Erythroblast (primary cell): ENCODE results near the gene QRICH2.

Source experiments
- DNase-seq, 2 experiments: peaks; one replicate each; lab custom pipeline; 2025; lab: John Stamatoyannopoulos, UW
- GATA1 ChIP-seq: IDR thresholded peaks from 2 replicates; pipeline ENCODE4 v1.6.1; 2011; ENCODE audit warnings: low read depth, mild to moderate bottlenecking, control low read depth, low read length, moderate library complexity
- POLR2A ChIP-seq: IDR thresholded peaks from 2 replicates; pipeline ENCODE4 v1.6.1; 2011; ENCODE audit warnings: mild to moderate bottlenecking, low read length

Gene QRICH2

DNA sequence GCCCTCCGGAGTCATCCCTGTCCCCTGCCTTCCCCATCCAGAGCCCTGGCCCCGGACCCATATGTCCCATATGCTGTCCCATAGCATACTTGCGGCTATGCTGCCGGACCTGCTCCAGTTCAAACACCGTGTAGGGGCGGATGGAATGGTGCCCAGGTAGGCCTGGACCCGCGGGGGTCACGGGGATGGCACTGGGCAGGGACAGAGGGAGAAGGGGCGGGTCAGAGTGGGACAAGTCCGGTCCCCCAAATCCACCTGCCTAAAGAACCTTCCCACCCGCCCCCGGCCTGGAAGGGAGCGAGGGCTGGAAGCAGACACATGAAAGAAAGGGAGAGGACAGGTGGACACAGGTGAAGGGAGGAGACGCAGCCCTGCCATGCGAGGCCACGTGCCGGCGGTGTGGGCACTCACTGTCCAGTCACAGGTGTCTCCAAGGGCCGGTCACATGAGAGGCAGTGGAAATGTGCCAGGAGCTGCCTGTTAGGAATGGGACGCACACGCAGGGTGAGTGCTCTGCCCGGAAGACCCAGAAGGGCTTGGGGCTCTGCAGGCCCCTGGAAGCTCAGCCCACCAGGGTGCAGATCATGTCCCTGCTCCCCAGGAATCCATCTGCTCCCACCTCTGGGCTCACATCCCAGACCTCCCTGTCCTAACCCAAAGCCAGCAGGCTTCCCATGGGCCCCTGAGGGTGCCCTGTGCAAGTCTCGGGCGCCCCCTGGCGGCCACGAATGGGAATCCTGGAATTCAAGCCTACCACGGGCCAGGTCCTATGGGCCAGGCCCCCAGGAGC, 28.9 kb downstream of the QRICH2 start:
- TF ChIP-seq GATA1 (no peak), POLR2A (no peak)
- DNase-seq = peak; percentile 71 to 88

DNA sequence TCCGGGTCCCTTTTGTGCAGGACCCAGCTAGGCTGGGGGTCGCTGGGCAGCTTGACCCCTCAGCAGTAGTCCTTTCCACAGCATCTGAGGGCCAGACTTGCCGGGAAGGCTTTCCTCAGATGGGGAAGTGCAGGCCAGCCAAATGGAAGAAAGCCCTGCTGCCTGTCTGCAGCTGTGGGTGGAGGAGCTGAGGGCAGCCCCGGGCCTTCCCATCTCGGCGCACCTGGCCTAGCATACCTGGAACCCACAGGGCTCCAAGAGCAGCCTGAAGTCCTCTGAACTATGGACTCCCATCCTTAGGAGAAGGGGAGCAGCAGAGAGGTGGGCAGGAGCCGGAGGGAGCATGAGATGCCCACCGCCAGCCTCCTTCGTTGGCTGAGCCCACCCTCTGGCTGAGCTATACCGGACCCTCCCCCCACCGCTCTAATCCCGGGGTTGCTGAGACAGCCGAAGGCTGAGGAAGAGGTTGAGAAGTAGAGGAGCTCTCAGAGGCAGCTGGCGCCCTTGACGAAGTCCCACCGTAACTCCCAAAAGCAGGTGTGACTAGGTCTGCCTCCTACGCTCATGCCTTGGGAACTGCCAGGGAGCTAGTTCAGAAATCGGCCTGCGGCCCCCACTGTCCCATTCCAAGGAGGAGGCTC, 29.7 kb downstream of the QRICH2 start:
- TF ChIP-seq POLR2A (no peak), GATA1 (no peak)
- no peak for DNase-seq

DNA sequence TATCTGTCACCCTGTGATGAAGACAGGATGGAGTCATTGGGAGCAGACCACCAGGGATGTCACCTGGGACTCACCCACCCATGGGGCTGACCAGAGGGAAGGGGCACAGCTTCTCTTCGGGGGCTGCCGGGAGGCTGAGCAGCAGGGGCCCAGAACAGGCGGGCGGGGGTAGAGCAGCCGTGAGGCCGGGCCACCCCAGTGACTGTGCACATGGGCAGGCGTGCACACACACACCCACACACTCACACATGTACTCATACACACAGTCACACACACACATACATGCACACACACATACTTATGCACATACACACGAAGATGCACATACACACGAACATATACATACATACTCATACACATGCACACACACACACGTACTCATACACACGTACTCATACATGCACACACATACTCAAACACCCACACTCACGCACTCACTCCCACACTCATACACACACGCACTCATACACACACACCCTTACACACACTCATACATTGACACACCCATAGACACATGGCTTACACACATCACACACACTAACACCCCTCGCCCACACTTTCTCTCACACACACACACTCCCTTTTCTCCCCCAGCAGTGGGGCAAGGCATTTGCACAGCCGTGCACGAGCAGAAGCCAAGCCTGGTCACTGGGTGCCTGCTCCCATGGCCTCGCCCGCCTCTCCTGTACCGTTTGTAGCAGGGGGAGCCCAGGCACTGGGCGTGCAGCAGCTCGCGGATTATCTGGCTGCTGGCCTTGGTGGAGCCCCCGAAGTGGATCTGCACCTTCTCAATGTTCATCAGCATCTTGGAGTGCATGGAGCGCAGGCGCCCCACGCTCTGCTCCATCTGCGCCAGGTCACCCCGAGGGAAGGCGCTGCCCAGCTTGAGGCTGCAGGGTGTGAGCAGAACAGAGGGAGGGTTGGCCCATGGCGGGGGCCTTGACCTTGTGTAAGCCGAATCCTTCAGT, 30.5 kb downstream of the QRICH2 start:
- no peak for TF ChIP-seq POLR2A
- TF ChIP-seq GATA1 = no peak
- DNase-seq = no peak

DNA sequence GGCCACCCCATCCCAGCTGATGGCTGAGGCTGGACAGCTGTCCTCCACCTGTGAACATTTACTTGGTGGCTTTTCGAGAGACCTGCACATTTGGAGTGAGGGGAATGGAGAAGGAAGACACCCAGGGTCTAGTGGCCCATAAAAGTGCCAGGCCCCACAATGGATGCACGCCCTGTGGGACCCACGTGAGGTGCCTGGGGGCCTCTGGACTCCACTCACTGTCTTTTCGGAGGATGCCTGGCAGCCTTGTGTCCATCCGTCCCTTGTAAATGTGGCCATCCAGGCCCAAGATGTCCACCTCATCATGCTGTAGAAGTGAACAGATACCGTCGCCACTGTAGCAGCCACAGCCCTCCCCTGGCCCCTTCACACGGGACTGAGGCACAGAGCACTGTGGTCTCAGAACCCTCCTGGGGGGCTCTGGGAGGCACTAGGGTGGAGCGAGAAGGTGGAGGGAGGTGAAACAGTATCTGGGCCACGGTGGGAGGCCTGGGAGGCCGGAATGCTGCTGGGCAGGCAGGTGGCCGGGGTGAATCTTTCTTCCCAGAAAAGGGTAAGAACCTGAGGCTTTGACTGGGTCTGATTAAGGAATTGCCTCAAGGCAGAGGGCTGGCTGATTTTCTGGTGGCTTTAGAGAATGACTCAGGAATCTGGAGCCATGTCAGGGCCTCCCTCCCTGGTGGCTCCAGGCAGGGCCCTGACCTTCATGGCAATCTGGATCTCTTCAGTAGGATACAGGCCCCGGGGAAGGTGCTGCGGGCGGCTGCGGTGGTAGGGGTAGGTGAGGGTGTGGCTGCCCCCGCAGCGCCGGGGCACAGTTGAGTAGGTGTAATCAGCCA, 31.4 kb downstream of the QRICH2 start:
- TF ChIP-seq GATA1 (no peak), POLR2A (no peak)
- DNase-seq = no peak

DNA sequence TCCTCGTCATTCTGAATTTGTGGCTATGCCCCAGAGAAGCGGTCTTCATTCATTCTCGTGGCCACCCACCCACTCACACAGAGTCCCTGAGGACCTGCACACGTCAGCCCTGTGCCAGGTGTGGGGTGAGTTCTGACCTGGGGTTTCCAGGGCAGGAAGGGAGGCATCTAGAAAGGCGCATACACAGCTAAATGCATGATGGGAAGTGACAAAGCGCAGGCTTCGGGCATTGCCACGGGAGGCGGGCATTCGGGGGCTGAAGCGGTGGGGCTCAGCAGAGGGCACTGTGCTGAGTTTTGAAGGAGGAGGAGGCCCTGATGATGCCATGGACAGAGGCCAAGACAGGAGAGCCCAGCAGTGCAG, 32.0 kb downstream of the QRICH2 start:
- no peak for DNase-seq
- no peak for TF ChIP-seq POLR2A
- TF ChIP-seq GATA1 = no peak

DNA sequence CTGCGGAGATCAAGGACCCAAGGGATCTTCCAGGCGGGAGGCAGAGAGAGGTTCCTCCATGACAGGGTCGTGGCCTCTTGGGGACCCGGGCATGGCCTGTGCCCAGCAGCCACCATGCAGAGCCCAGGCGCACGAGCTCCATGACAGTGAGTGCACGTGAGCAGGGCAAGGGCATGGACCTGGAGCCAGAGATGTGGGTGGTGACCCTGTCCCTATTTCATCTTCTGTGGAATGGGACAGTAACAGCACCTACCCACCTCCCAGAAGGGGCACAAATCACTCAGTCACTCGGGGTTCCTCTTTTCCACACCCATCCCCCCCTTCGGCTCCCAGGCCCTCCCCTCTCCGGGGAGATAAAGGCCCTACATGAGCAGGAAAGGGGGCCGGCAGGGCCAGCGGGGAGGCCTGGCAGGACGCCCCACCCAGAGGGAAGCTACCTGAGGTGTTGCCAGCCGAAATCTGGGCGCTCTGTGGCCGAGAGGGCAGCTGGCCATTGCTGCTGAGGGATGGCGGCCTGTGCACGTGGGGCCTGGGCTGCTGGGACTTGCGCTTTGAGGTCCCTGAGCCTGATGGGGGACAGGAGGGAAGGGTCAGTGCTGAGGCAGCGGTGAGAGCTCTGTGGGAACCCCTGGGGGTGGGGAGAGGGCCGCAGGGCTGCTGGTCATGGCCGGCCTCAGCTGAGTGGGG, 32.6 kb downstream of the QRICH2 start:
- TF ChIP-seq GATA1 (no peak), POLR2A (no peak)
- DNase-seq = no peak

DNA sequence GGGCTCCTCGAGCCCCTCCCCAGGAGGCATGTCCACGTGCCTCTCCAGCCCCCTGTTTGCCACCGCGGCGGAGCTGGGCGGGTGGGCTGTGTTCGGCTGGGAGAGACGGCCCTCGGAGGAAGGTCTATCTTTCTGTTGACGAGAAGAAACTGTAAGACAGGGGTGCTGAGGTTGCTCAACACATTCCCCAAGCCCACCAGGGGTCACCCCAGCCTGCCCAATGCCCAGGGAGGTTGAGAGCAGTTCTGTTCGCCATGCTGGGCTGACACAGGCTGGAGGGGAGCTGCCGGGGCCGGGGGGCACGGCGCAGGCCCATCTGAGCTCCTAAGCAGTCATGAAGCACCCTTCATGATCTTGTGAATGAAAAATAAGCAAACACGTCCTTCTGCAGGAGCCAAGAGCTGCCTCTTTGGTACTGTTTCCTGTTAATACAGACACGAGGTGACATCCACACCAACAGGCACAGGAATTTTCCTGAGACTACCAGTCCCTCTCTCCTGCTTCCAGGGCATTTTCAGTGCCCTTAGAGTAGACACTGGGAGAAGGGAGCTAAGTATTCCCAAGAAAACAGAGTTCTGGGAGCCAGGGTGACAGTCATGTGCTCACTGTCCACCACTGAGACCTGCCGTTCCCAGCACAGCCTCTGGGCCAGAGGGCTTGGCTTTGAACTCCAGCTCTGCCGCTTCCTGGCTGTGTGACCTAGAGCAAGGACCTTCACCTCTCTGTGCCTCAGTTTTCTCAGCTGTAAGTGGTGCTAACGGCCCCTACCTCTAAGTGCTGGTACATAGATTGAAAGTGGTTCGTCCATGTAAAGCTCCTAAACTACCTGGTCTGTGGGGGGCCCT, 33.7 kb downstream of the QRICH2 start:
- no peak for TF ChIP-seq POLR2A
- TF ChIP-seq GATA1 = no peak
- DNase-seq = no peak

DNA sequence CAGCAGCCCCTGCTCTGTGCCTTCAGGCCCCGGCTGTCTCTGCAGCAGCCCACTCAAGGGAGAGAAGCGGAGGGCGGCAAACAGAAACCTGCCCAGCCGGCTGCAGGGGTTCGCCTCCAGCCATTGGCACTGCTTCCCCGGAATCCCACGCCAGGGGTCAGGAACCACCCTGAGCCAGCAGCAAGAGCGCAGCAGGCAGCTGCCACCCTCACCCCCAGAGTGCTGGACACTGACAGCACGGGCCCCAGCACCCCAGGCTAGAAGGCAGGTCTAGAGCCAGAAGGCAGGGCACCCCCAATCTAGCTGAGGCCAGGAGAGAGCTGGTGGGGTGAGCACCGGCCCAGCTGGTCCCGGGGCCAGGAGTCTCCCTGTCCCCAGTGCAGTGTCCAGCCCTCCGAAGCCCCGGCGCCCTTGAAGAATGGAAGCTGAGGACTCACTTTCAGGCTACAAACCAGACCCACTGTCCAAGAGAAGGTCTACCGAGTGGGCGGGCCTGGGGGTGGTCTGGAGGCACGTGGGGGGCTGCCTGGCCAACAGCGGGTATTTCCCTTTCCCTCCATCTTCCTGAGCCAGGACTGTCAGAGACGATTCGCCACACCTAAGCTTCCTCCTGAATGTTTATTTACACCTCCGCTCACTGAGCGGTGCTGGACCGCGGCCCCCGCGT, 34.5 kb downstream of the QRICH2 start:
- TF ChIP-seq POLR2A (no peak), GATA1 (no peak)
- DNase-seq = no peak

DNA sequence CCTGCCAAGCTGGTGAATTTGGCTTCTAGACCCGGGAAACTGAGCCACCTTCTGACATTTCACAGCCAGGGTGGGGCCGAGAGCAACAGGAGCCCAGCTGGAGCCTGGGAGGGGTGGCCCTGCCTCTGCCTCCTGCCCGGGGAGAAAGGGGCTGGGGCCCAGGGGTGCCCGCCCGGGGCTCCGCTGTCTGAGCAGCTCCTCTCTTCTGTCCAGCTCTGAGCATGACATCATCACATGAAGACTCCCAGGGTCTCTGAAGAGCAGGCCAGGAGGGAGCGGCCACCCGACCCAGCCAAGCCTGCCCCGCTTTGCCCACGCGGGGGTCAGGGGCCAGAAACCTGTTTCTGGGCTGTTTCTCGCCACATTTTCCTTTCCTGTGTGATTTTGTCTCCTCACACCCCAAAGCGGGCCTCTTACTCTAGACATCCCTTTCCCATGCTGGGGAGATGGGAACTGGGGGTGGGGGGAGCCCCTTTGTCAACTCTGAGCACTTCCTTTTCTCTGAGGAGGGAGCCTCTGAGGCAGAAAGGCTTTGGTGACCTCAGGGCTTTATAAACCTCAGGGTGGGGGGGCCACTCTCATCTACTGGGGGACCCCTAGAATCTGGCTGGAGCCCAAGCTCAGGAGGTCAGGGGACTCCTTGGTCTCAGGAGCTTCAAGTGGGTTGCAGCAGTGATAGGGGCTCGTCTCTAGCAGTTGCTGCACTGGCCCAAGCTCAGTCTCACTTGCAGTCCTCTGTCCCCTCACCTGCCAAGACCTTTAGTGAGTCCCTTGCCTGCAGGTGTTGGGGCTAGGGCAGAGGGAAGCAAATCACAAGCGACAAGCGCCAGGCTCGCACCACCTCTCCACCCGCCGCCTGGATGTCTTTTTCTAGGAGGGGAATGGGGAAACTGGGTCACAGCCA, 35.3 kb downstream of the QRICH2 start:
- DNase-seq = no peak
- no peak for TF ChIP-seq GATA1
- no peak for TF ChIP-seq POLR2A

DNA sequence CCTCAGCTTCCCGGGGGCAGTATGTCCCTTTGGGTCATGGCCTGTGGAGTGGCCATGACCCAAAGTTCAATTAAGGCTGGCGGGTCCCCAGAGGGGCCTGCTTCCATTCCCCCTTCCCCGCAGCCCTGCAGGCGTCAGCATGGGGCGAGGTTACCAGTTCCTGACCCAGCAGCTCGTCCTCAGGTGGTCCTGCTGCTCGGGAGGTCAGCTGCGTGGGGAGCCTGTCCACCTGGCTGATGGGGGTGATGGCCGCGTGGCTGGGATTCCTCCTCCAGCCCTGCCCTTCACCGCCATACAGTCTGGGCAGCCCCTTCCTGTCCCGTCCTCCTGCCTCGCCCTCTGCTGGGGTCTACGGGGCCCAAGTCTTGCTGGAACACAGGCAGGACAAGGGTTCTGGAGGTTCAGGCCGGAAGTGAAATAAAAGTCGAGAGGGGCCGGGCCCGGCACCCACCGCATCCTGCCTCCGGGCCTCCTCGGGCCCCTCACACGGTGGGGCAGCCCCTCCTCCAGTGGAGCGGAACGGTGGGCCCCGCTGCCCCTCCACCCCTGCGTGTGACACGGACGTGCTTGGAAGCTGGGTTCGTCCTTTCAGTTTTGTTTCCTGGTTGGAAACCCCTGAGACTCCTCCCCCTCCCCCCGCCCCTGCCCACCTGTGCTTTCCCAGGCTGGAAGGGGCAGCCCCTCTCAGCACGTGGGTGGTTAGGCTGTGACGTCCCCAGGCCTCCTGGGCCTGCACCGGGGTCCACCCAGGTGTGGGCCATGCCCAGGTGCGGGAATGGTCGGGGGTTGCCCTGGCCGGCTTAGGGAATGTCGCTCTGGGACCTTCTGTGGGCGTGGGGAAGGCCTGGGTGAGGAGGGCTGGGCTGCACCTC, 36.2 kb downstream of the QRICH2 start:
- TF ChIP-seq POLR2A (peak; percentile 33), GATA1 (no peak)
- DNase-seq = no peak
